GM10266 (cell line): ENCODE data around the gene SEMA4G.

Experiments used
- DNase-seq: peaks from one replicate; pipeline ENCODE4 v3.0.0; 2012; ENCODE audit errors: extremely low spot score
- CTCF ChIP-seq: IDR thresholded peaks from 2 replicates; pipeline ENCODE4 v1.5.1; 2012; ENCODE audit warnings: mild to moderate bottlenecking, low read depth; ENCODE audit not compliant: control insufficient read depth, insufficient read depth; ENCODE audit errors: missing control alignments

Gene SEMA4G

DNA sequence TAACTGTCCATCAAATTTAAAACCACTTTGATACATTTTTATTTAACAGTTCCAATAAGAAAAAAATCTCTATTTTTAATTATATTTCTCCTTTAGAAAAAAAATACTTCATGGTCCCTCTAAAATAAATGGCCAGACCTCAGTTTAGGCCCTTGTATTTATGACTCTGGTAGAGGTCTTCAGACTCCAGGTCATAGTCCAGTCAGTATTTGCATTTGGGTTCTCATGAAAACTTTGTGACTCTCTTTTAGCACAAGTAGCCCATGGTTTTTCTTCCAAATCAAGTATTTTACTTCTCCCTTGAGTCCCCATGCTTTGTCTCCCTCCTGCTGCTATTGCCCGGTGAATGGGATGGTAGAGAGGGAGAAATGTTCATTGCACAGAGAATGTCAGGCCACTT lies 5.5 kb upstream of the SEMA4G start:
- TF ChIP-seq CTCF = no peak
- DNase-seq = no peak

GRCh38 chr10:100965820-100966219 lies 3.5 kb upstream of the SEMA4G start:
- DNase-seq = no peak
- no peak for TF ChIP-seq CTCF

DNA sequence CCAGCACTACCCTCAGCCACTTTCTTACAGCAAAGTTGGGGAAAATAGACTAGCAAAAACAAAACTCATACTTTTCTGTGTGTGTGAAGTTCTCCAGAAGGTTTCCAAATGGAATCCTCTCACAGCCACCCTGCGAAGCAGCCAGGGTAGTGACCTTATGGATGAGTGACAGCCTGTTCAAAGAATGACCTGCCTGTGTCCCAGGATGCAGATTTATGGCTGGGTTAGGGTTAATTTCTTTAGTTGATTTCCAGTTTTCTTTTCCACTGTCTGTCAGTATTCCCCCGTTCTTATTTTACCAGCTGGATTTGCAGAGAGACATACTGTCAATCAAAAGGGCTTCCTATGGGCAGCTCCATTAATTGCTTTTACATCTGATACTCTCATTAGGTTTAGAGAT lies 2.4 kb upstream of the SEMA4G start:
- no peak for TF ChIP-seq CTCF
- DNase-seq = no peak

GRCh38 chr10:100967332-100967731 lies 2.0 kb upstream of the SEMA4G start:
- DNase-seq = no peak
- TF ChIP-seq CTCF = no peak

- no peak for DNase-seq
- no peak for TF ChIP-seq CTCF
Measured at GRCh38 chr10:100968062-100968736, 1.1 kb upstream of the SEMA4G start.

DNA sequence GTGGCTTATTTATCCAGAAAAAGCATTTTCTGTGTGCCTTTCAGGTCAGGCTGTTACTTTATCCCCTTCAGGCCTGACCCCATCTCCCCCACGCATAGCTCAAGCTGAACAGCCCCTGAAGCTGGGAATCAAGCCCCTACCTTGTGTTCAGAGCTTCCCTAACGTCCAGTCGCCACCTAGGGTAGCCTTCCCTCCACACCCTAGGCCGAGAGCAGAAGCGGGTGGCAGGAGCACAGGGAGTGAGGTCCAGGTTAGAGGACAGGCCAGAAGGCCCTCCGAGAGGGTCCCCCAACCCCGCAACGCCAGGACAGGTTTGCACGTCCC lies 479 bp upstream of the SEMA4G start:
- TF ChIP-seq CTCF = no peak

DNA sequence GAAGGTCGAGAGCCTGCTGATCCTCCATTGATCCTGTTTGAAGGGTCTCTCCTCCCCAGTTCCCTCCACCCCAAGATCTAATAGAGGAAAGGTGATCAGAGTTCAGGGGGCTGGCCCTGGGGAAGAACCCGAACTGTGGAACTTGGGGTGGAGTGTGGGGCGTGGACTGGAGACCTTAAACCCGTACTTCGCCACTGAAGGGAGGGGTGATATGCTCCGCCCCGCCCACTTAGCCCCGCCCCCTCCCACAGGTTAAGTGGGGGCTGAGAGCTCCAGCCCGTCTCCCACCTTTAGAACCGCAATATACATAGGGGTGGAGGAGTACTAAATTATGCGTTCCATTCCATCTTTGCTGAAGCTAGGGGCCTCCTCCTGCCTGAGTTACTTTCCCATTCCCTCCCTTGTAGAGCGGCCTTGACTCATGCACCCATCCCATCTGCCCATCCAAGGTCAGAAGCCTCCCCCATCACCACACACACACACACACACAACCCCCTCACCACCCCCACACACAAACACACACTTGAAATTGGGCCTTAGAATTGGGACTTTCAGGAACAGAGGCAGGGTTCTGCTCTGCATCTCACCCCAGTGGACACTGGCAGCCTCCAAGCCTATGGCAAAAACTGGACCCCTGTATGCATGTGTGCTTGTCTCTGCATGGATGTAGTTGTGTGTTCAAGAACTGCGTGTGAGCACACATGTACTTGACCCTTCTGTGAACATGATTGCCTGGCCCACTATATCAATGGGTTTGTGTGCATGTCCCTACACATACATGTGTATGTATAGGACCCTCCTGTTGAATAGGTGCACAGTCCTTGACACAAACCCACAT lies 991 bp downstream of the SEMA4G start:
- DNase-seq = peak; percentile 70
- TF ChIP-seq CTCF = no peak

More for the DNA sequence above, 479 bp upstream of the SEMA4G start:
- no peak for DNase-seq
